ENCODE results near the gene VIM.

VIM gene

GRCh38 chr10:17234431-17234945 is 6.4 kb downstream of the VIM start:
- DNase-seq: no peak
- H3K36me3 Mint-ChIP-seq (ENCODE audit: low read depth): peaks cover 87% of the 10 kb centered on the region
- H3K27ac Mint-ChIP-seq: peak overlapping the region; percentile 32
- H3K9me3 Mint-ChIP-seq: no peaks in the 10 kb centered on the region
- no peaks in the 10 kb centered on the region for H3K27me3 Mint-ChIP-seq
- H3K4me1 Mint-ChIP-seq (ENCODE audit: low read depth): peaks cover 58% of the 10 kb centered on the region
- H3K4me3 Mint-ChIP-seq: no peak overlapping the region

- Mint-ChIP-seq H3K27me3 (no peaks in the 10 kb centered on the region), H3K9me3 (no peaks in the 10 kb centered on the region), H3K4me3 (no peak overlapping the region), H3K4me1 (ENCODE audit: low read depth) (peaks cover 54% of the 10 kb centered on the region), H3K36me3 (ENCODE audit: low read depth) (peaks cover 82% of the 10 kb centered on the region), H3K27ac (peak overlapping the region; percentile 5)
- no peak for DNase-seq
Measured at GRCh38 chr10:17235136-17235535, 7.1 kb downstream of the VIM start.

GRCh38 chr10:17236468-17237148 is 8.6 kb downstream of the VIM start:
- no peak overlapping the region for H3K27ac Mint-ChIP-seq
- H3K4me1 Mint-ChIP-seq (ENCODE audit: low read depth): peaks cover 43% of the 10 kb centered on the region
- no peaks in the 10 kb centered on the region for H3K9me3 Mint-ChIP-seq
- no peak for DNase-seq
- H3K36me3 Mint-ChIP-seq (ENCODE audit: low read depth): peaks cover 67% of the 10 kb centered on the region
- H3K4me3 Mint-ChIP-seq: no peak overlapping the region
- H3K27me3 Mint-ChIP-seq: no peaks in the 10 kb centered on the region

- Mint-ChIP-seq H3K27me3 (no peaks in the 10 kb centered on the region), H3K9me3 (no peaks in the 10 kb centered on the region), H3K27ac (no peak overlapping the region), H3K36me3 (ENCODE audit: low read depth) (peaks cover 62% of the 10 kb centered on the region), H3K4me3 (no peak overlapping the region), H3K4me1 (ENCODE audit: low read depth) (peaks cover 43% of the 10 kb centered on the region)
- no peak for DNase-seq
Measured at GRCh38 chr10:17237149-17237527, 9.1 kb downstream of the VIM start.

- peaks cover 37% of the 10 kb centered on the region for H3K4me1 Mint-ChIP-seq (ENCODE audit: low read depth)
- DNase-seq: no peak
- H3K4me3 Mint-ChIP-seq: no peak overlapping the region
- H3K9me3 Mint-ChIP-seq: no peaks in the 10 kb centered on the region
- H3K27me3 Mint-ChIP-seq: no peaks in the 10 kb centered on the region
- H3K36me3 Mint-ChIP-seq (ENCODE audit: low read depth): peaks cover 55% of the 10 kb centered on the region
- H3K27ac Mint-ChIP-seq: no peak overlapping the region
Measured at GRCh38 chr10:17237915-17238444, 9.9 kb downstream of the VIM start.

GRCh38 chr10:17238445-17239291 is 10.6 kb downstream of the VIM start:
- DNase-seq: no peak
- Mint-ChIP-seq H3K36me3 (ENCODE audit: low read depth) (peaks cover 48% of the 10 kb centered on the region), H3K9me3 (no peaks in the 10 kb centered on the region), H3K27ac (no peak overlapping the region), H3K4me1 (ENCODE audit: low read depth) (peaks cover 32% of the 10 kb centered on the region), H3K4me3 (no peak overlapping the region), H3K27me3 (no peaks in the 10 kb centered on the region)

- H3K27ac Mint-ChIP-seq: no peak overlapping the region
- DNase-seq: no peak
- H3K27me3 Mint-ChIP-seq: no peaks in the 10 kb centered on the region
Measured at GRCh38 chr10:17239345-17240085, 11.5 kb downstream of the VIM start.

GRCh38 chr10:17240096-17240495 is 12.1 kb downstream of the VIM start:
- no peak overlapping the region for H3K4me3 Mint-ChIP-seq
- H3K4me1 Mint-ChIP-seq (ENCODE audit: low read depth): peaks cover 20% of the 10 kb centered on the region
- DNase-seq: no peak
- peaks cover 34% of the 10 kb centered on the region for H3K36me3 Mint-ChIP-seq (ENCODE audit: low read depth)
- H3K27ac Mint-ChIP-seq: no peak overlapping the region
- no peaks in the 10 kb centered on the region for H3K27me3 Mint-ChIP-seq
- H3K9me3 Mint-ChIP-seq: no peaks in the 10 kb centered on the region

More at GRCh38 chr10:17239345-17240085, 11.5 kb downstream of the VIM start:
- Mint-ChIP-seq H3K4me1 (ENCODE audit: low read depth) (peaks cover 26% of the 10 kb centered on the region), H3K36me3 (ENCODE audit: low read depth) (peaks cover 40% of the 10 kb centered on the region), H3K9me3 (no peaks in the 10 kb centered on the region), H3K4me3 (no peak overlapping the region)

GRCh38 chr10:17240616-17241015 is 12.6 kb downstream of the VIM start:
- H3K27ac Mint-ChIP-seq: no peak overlapping the region
- H3K9me3 Mint-ChIP-seq: no peaks in the 10 kb centered on the region
- peaks cover 29% of the 10 kb centered on the region for H3K36me3 Mint-ChIP-seq (ENCODE audit: low read depth)
- H3K4me1 Mint-ChIP-seq (ENCODE audit: low read depth): peaks cover 15% of the 10 kb centered on the region
- no peaks in the 10 kb centered on the region for H3K27me3 Mint-ChIP-seq
- no peak overlapping the region for H3K4me3 Mint-ChIP-seq
- DNase-seq: no peak

GRCh38 chr10:17241611-17242333 is 13.7 kb downstream of the VIM start:
- no peak overlapping the region for H3K4me3 Mint-ChIP-seq
- peaks cover 17% of the 10 kb centered on the region for H3K36me3 Mint-ChIP-seq (ENCODE audit: low read depth)
- H3K4me1 Mint-ChIP-seq (ENCODE audit: low read depth): peaks cover 8% of the 10 kb centered on the region
- no peaks in the 10 kb centered on the region for H3K9me3 Mint-ChIP-seq
- no peak for DNase-seq
- no peak overlapping the region for H3K27ac Mint-ChIP-seq
- no peaks in the 10 kb centered on the region for H3K27me3 Mint-ChIP-seq

- H3K4me1 Mint-ChIP-seq (ENCODE audit: low read depth): peaks cover 8% of the 10 kb centered on the region
- H3K4me3 Mint-ChIP-seq: no peak overlapping the region
- no peaks in the 10 kb centered on the region for H3K36me3 Mint-ChIP-seq (ENCODE audit: low read depth)
Measured at GRCh38 chr10:17244700-17245365, 16.8 kb downstream of the VIM start.

GRCh38 chr10:17247210-17247609 is 19.2 kb downstream of the VIM start:
- no peaks in the 10 kb centered on the region for H3K27me3 Mint-ChIP-seq
- no peaks in the 10 kb centered on the region for H3K36me3 Mint-ChIP-seq (ENCODE audit: low read depth)
- no peaks in the 10 kb centered on the region for H3K4me1 Mint-ChIP-seq (ENCODE audit: low read depth)
- no peak for DNase-seq
- no peaks in the 10 kb centered on the region for H3K9me3 Mint-ChIP-seq
- H3K27ac Mint-ChIP-seq: no peak overlapping the region
- H3K4me3 Mint-ChIP-seq: no peak overlapping the region

More at GRCh38 chr10:17244700-17245365, 16.8 kb downstream of the VIM start:
- Mint-ChIP-seq H3K27ac (no peak overlapping the region), H3K9me3 (no peaks in the 10 kb centered on the region), H3K27me3 (no peaks in the 10 kb centered on the region)
- DNase-seq: no peak

- no peak for DNase-seq
- H3K27me3 Mint-ChIP-seq: no peaks in the 10 kb centered on the region
- no peaks in the 10 kb centered on the region for H3K36me3 Mint-ChIP-seq (ENCODE audit: low read depth)
- H3K27ac Mint-ChIP-seq: no peak overlapping the region
- H3K4me3 Mint-ChIP-seq: no peak overlapping the region
- no peaks in the 10 kb centered on the region for H3K4me1 Mint-ChIP-seq (ENCODE audit: low read depth)
- no peaks in the 10 kb centered on the region for H3K9me3 Mint-ChIP-seq
Measured at GRCh38 chr10:17248964-17249363, 20.9 kb downstream of the VIM start.

All from activated T-cell treated with anti-CD3 and anti-CD28 coated beads, Interleukin-2, amount 50 U/mL, for 24 hours (primary cell).